HG03108 (cell line): Measurements from ENCODE around the gene CHRNE.

Experiments
- ATAC-seq: cut with Tn5 transposase; IDR thresholded peaks from one replicate; pipeline ENCODE4 v1.9.1; 2021; ENCODE audit warnings: moderate library complexity; ENCODE audit not compliant: unreplicated experiment

Gene CHRNE

GRCh38 chr17:4903051-4903818 lies at the start of gene CHRNE:
TSS of gene CHRNE (minus strand) at chr17:4903098. CDS start at chr17:4903063, 35 bp downstream.
- no peak for ATAC-seq

- no peak for ATAC-seq
These were observed 48.6 kb upstream of the CHRNE start for GRCh38 chr17:4951486-4951885.

- no peak for ATAC-seq
These were observed 47.9 kb upstream of the CHRNE start, which contains the start of gene ENO3 for GRCh38 chr17:4950746-4951204. TSS of gene ENO3 (plus strand) at chr17:4951119. CDS start at chr17:4951830, 711 bp downstream.

GRCh38 chr17:4950075-4950745 lies 47.3 kb upstream of the CHRNE start:
- ATAC-seq, result no peak

- ATAC-seq, result no peak
These were observed 46.6 kb upstream of the CHRNE start for GRCh38 chr17:4949321-4950074.

- peak; percentile 29 for ATAC-seq
These were observed 46.0 kb upstream of the CHRNE start for GRCh38 chr17:4948931-4949320.

GRCh38 chr17:4948166-4948930 lies 45.5 kb upstream of the CHRNE start, which contains the start of gene PFN1:
TSS of gene PFN1 (minus strand) at chr17:4948530. CDS start at chr17:4948394, 136 bp downstream.
- ATAC-seq, result no peak

GRCh38 chr17:4947411-4948165 lies 44.7 kb upstream of the CHRNE start:
- ATAC-seq, result no peak

- no peak for ATAC-seq
These were observed 44.1 kb upstream of the CHRNE start for GRCh38 chr17:4947010-4947410.

GRCh38 chr17:4946312-4946976 lies 43.5 kb upstream of the CHRNE start:
- ATAC-seq, result no peak

- ATAC-seq, result no peak
These were observed 43.0 kb upstream of the CHRNE start for GRCh38 chr17:4945944-4946280.

GRCh38 chr17:4945176-4945943 lies 42.5 kb upstream of the CHRNE start:
- peak; percentile 25 for ATAC-seq

GRCh38 chr17:4944554-4945175 lies 41.8 kb upstream of the CHRNE start:
- ATAC-seq, result no peak

GRCh38 chr17:4944163-4944553 lies 41.3 kb upstream of the CHRNE start:
- no peak for ATAC-seq

GRCh38 chr17:4942760-4943508 lies 40.0 kb upstream of the CHRNE start:
- ATAC-seq, result no peak

GRCh38 chr17:4941319-4941610 lies 38.4 kb upstream of the CHRNE start:
- ATAC-seq, result no peak

GRCh38 chr17:4940555-4941318 lies 37.8 kb upstream of the CHRNE start:
- no peak for ATAC-seq
